AG04450 (cell line): ENCODE measurements around the gene SETD7. TPM values are rescaled to one million over a fixed set of nuclear protein-coding genes. Genes with fewer than 3 reads are reported as not detected.

Experiments used
- CTCF ChIA-PET: fragments of 300-600, 350-600 bp; formaldehyde crosslinking; extraction: SDS; loops from one replicate; lab custom pipeline; 2022; ENCODE audit warnings: antibody characterized with exemption, inconsistent platforms; lab: Charles Lee
- POLR2A ChIA-PET: fragments of 350-600 bp; formaldehyde crosslinking; extraction: SDS; loops from one replicate; lab custom pipeline; 2021; ENCODE audit warnings: antibody characterized with exemption, inconsistent platforms; lab: Yijun Ruan, JAX
- DNase-seq: peaks from one replicate; pipeline ENCODE4 v3.0.0-alpha.2; 2011; ENCODE audit warnings: low read depth, low spot score
- H3K27ac ChIP-seq: one replicate; pipeline ENCODE4 v1.5.1; 2012; ENCODE audit warnings: low read depth, low read length, control low read depth
- H3K27me3 ChIP-seq: one replicate; pipeline ENCODE4 v1.6.0; 2012; ENCODE audit warnings: low read length; ENCODE audit not compliant: control insufficient read depth, insufficient read depth
- H3K4me3 ChIP-seq: 2 replicates; pipeline ENCODE4 v1.5.1; 2011; ENCODE audit warnings: mild to moderate bottlenecking, low read depth, low read length, control low read depth
- H3K9me3 ChIP-seq: 2 replicates; pipeline ENCODE4 v1.5.1; 2012; ENCODE audit warnings: low read length; ENCODE audit not compliant: control insufficient read depth, insufficient read depth
- CTCF ChIP-seq: IDR thresholded peaks from 2 replicates; pipeline ENCODE4 v1.5.1; 2011; ENCODE audit warnings: low read depth, low read length, control low read depth, inconsistent platforms
- polyA plus RNA-seq: library from polyadenylated mRNA; depleted of rRNA; stranded (reverse); fragments of >200 nt; gene quantifications from 2 replicates; pipeline ENCODE4 v1.2.3, GENCODE V29; 2011

SETD7 gene
- polyA plus RNA-seq, 1 experiment, result 21.5 TPM

- DNase-seq, result no peak
Measured at GRCh38 chr4:139550724-139551429, 5.1 kb downstream of the SETD7 start.

GRCh38 chr4:139547979-139548378 is 8.0 kb downstream of the SETD7 start:
- no peak for DNase-seq
- ChIA-PET POLR2A (no interaction called here), CTCF (interaction anchor here (1.4 to 1.5 kb wide), 2 partner anchors 17 to 55 kb away, joined by 4 to 5 read pairs; no protein-coding TSS in a partner anchor)
- no peak for TF ChIP-seq CTCF
- no peak overlapping the region for H3K27ac ChIP-seq
- H3K9me3 ChIP-seq, result no peaks in the 10 kb centered on the region
- no peaks in the 10 kb centered on the region for H3K27me3 ChIP-seq
- H3K4me3 ChIP-seq, result no peak overlapping the region

More at GRCh38 chr4:139550724-139551429, 5.1 kb downstream of the SETD7 start:
- peak overlapping the region; percentile 3 for H3K27ac ChIP-seq
- no peak for TF ChIP-seq CTCF
- H3K27me3 ChIP-seq, result no peaks in the 10 kb centered on the region
- ChIA-PET POLR2A (no interaction called here), CTCF (interaction anchor here (1.1 kb wide), 1 partner anchor 31 kb away, joined by 3 read pairs; no protein-coding TSS in a partner anchor)
- no peak overlapping the region for H3K4me3 ChIP-seq
- no peaks in the 10 kb centered on the region for H3K9me3 ChIP-seq

GRCh38 chr4:139540632-139541031 is 15.4 kb downstream of the SETD7 start:
- TF ChIP-seq CTCF, result no peak
- POLR2A ChIA-PET, result no interaction called here
- Histone ChIP-seq H3K9me3 (no peaks in the 10 kb centered on the region), H3K4me3 (no peak overlapping the region), H3K27me3 (no peaks in the 10 kb centered on the region), H3K27ac (no peak overlapping the region)
- DNase-seq, result no peak
- CTCF ChIA-PET, result interaction anchor here (2.9 kb wide), 1 partner anchor 10 kb away, joined by 10 read pairs; no protein-coding TSS in a partner anchor

GRCh38 chr4:139540161-139540560 is 15.9 kb downstream of the SETD7 start:
- ChIA-PET CTCF (interaction anchor here (2.9 kb wide), 1 partner anchor 9 kb away, joined by 10 read pairs; no protein-coding TSS in a partner anchor), POLR2A (no interaction called here)
- no peak for DNase-seq
- no peak overlapping the region for H3K4me3 ChIP-seq
- H3K27me3 ChIP-seq, result no peaks in the 10 kb centered on the region
- no peak for TF ChIP-seq CTCF
- H3K9me3 ChIP-seq, result no peaks in the 10 kb centered on the region
- H3K27ac ChIP-seq, result no peak overlapping the region

GRCh38 chr4:139537292-139537691 is 18.7 kb downstream of the SETD7 start:
- no peaks in the 10 kb centered on the region for H3K9me3 ChIP-seq

More at GRCh38 chr4:139537292-139537691, 18.7 kb downstream of the SETD7 start:
- no peaks in the 10 kb centered on the region for H3K27me3 ChIP-seq
- no peak overlapping the region for H3K4me3 ChIP-seq
- TF ChIP-seq CTCF, result no peak
- no peak overlapping the region for H3K27ac ChIP-seq
- POLR2A ChIA-PET, result no interaction called here
- no peak for DNase-seq
- CTCF ChIA-PET, result no interaction called here
